Ectodermal cell (in vitro differentiated cells): ENCODE results near the gene MMP11.

Experiments used
- H3K27ac ChIP-seq: 2 replicates; pipeline ENCODE4 v1.7.0; 2013; ENCODE audit warnings: mild to moderate bottlenecking, low read depth, low read length; ENCODE audit not compliant: insufficient read depth, poor library complexity, severe bottlenecking
- H3K27me3 ChIP-seq: 2 replicates; pipeline ENCODE4 v1.7.0; 2013; ENCODE audit warnings: mild to moderate bottlenecking, low read length; ENCODE audit not compliant: insufficient read depth, control insufficient read depth, poor library complexity, severe bottlenecking
- H3K36me3 ChIP-seq: one replicate; pipeline ENCODE4 v1.7.0; 2013; ENCODE audit warnings: low read length; ENCODE audit not compliant: control insufficient read depth, insufficient read depth
- H3K4me1 ChIP-seq: one replicate; pipeline ENCODE4 v1.7.0; 2013; ENCODE audit warnings: low read length; ENCODE audit not compliant: control insufficient read depth, insufficient read depth
- H3K4me3 ChIP-seq: 2 replicates; pipeline ENCODE4 v1.7.0; 2013; ENCODE audit warnings: low read depth, low read length, control low read depth; ENCODE audit not compliant: insufficient read depth
- H3K9me3 ChIP-seq: 2 replicates; pipeline ENCODE4 v1.7.0; 2013; ENCODE audit warnings: mild to moderate bottlenecking, low read length, moderate library complexity; ENCODE audit not compliant: control insufficient read depth
- WGBS, 2 experiments: methylation state at CpG; one replicate each; pipeline ENCODE4 v1.1.7; 2013; ENCODE audit warnings: missing lambda C conversion rate in 2 of 2; 5-methylcytosine and 5-hydroxymethylcytosine counted together

MMP11 gene

GRCh38 chr22:23829845-23830372 lies 57.3 kb downstream of the MMP11 start:
- H3K27ac ChIP-seq, result no peak overlapping the region
- H3K4me3 ChIP-seq, result no peak overlapping the region
- 93 to 95% methylated on average over 7 of the region's 7 CpGs for WGBS, 2 experiments
- peaks cover 40% of the 10 kb centered on the region for H3K36me3 ChIP-seq
- H3K4me1 ChIP-seq, result peaks cover 2% of the 10 kb centered on the region
- H3K27me3 ChIP-seq, result no peaks in the 10 kb centered on the region
- H3K9me3 ChIP-seq, result no peaks in the 10 kb centered on the region

- Histone ChIP-seq H3K27me3 (no peaks in the 10 kb centered on the region), H3K4me3 (no peak overlapping the region), H3K9me3 (no peaks in the 10 kb centered on the region), H3K36me3 (peaks cover 38% of the 10 kb centered on the region), H3K27ac (no peak overlapping the region), H3K4me1 (peaks cover 2% of the 10 kb centered on the region)
- 95% methylated on average over 8 of the region's 8 CpGs for WGBS, 2 experiments
Observed at GRCh38 chr22:23831261-23831660, 58.6 kb downstream of the MMP11 start.

- Histone ChIP-seq H3K4me1 (no peaks in the 10 kb centered on the region), H3K36me3 (peaks cover 34% of the 10 kb centered on the region), H3K27ac (no peak overlapping the region), H3K4me3 (no peak overlapping the region), H3K9me3 (no peaks in the 10 kb centered on the region), H3K27me3 (no peaks in the 10 kb centered on the region)
- 94 to 95% methylated on average over 10 of the region's 10 CpGs for WGBS, 2 experiments
Observed at GRCh38 chr22:23831781-23832180, 59.1 kb downstream of the MMP11 start.

GRCh38 chr22:23832226-23833016 lies 59.8 kb downstream of the MMP11 start:
- no peaks in the 10 kb centered on the region for H3K9me3 ChIP-seq
- H3K36me3 ChIP-seq, result peaks cover 28% of the 10 kb centered on the region
- no peak overlapping the region for H3K27ac ChIP-seq
- no peaks in the 10 kb centered on the region for H3K27me3 ChIP-seq
- no peak overlapping the region for H3K4me3 ChIP-seq
- H3K4me1 ChIP-seq, result no peaks in the 10 kb centered on the region
- WGBS, 2 experiments, result 85 to 87% methylated on average over 11 of the region's 11 CpGs

GRCh38 chr22:23833017-23833751 lies 60.5 kb downstream of the MMP11 start:
- H3K27ac ChIP-seq, result no peak overlapping the region

More at GRCh38 chr22:23833017-23833751, 60.5 kb downstream of the MMP11 start:
- H3K36me3 ChIP-seq, result peaks cover 23% of the 10 kb centered on the region
- no peaks in the 10 kb centered on the region for H3K27me3 ChIP-seq
- H3K4me1 ChIP-seq, result peaks cover 4% of the 10 kb centered on the region
- no peaks in the 10 kb centered on the region for H3K9me3 ChIP-seq
- 87 to 89% methylated on average over 16 of the region's 16 CpGs for WGBS, 2 experiments
- H3K4me3 ChIP-seq, result no peak overlapping the region
